PFSK-1 (cell line): ENCODE measurements around the gene ADAP1.

ENCODE experiments used
- FOXP2 ChIP-seq: optimal IDR thresholded peaks from 2 replicates; pipeline ENCODE3; 2011; ENCODE audit warnings: borderline replicate concordance, control low read depth, inconsistent platforms; ENCODE audit not compliant: insufficient read depth; ENCODE audit errors: extremely low read length, extremely low read depth
- POLR2AphosphoS5 ChIP-seq: IDR thresholded peaks from 2 replicates; pipeline ENCODE4 v1.6.1; 2012; ENCODE audit warnings: low read depth, mild to moderate bottlenecking, control low read depth, low read length, moderate library complexity
- SIN3A ChIP-seq: IDR thresholded peaks from 2 replicates; pipeline ENCODE4 v1.6.1; 2012; ENCODE audit warnings: mild to moderate bottlenecking, low read length, moderate library complexity, borderline replicate concordance; ENCODE audit not compliant: insufficient read depth
- TAF1 ChIP-seq: IDR thresholded peaks from 2 replicates; pipeline ENCODE4 v1.6.1; 2012; ENCODE audit warnings: low read length, control low read depth, borderline replicate concordance; ENCODE audit not compliant: insufficient read depth
- TF ChIP-seq, protein P1 (sequence below), 2 experiments: IDR thresholded peaks; 2 replicates each; pipeline versions ENCODE4 v1.6.1 to v1.8.0; 2011 to 2012; ENCODE audit warnings: low read depth in 2 of 2, low read length in 2 of 2, control low read depth in 1 of 2, inconsistent platforms in 1 of 2, mild to moderate bottlenecking in 1 of 2, moderate library complexity in 1 of 2; ENCODE audit not compliant: insufficient read depth in 1 of 2

DNA sequence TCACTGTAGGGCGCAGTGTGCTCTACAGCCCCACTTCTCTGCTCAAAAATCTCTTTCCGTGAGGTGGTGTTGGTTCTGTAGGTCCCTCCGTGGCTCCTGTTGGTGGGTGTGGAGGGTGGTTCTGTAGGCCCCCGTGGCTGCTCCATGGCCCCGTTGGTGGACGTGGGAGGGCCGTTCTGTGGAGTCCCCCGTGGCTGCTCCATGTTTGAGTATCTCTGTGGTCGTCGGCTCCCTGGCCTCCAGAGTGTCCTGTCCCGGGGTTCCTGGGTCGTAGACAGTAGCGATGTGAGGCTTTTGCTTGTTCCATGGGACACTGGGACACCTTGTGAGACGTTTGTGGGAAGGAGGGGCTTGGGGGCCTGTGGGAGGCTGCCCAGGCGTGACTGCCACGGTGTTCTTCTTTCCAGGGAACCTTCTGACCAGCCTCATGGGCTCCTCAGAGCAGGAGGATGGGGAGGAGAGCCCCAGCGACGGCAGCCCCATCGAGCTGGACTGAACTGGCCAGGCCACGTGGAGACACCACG is 59.5 kb downstream of the ADAP1 start:
- TF ChIP-seq SIN3A: no peak
- TF ChIP-seq POLR2AphosphoS5: no peak
- TF ChIP-seq TAF1: no peak
- TF ChIP-seq, protein P1, sequence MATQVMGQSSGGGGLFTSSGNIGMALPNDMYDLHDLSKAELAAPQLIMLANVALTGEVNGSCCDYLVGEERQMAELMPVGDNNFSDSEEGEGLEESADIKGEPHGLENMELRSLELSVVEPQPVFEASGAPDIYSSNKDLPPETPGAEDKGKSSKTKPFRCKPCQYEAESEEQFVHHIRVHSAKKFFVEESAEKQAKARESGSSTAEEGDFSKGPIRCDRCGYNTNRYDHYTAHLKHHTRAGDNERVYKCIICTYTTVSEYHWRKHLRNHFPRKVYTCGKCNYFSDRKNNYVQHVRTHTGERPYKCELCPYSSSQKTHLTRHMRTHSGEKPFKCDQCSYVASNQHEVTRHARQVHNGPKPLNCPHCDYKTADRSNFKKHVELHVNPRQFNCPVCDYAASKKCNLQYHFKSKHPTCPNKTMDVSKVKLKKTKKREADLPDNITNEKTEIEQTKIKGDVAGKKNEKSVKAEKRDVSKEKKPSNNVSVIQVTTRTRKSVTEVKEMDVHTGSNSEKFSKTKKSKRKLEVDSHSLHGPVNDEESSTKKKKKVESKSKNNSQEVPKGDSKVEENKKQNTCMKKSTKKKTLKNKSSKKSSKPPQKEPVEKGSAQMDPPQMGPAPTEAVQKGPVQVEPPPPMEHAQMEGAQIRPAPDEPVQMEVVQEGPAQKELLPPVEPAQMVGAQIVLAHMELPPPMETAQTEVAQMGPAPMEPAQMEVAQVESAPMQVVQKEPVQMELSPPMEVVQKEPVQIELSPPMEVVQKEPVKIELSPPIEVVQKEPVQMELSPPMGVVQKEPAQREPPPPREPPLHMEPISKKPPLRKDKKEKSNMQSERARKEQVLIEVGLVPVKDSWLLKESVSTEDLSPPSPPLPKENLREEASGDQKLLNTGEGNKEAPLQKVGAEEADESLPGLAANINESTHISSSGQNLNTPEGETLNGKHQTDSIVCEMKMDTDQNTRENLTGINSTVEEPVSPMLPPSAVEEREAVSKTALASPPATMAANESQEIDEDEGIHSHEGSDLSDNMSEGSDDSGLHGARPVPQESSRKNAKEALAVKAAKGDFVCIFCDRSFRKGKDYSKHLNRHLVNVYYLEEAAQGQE (IDR thresholded peaks at IDR 0.05; ENCODE audit: insufficient read depth in 1 of 2, low read depth in 2 of 2, low read length in 2 of 2): no peak
- no peak for TF ChIP-seq FOXP2
